Mesenchymal stem cell (in vitro differentiated cells and primary cell): Measurements from ENCODE around the gene PFKFB4.
A peak's percentile ranks its signal among the peaks of the same experiment; 100 is the strongest.

Source experiments
- DNase-seq: peaks from one replicate; pipeline ENCODE4 v3.0.0-alpha.2; 2013
- H2AFZ ChIP-seq: one replicate; pipeline ENCODE4 v1.6.1; 2013; ENCODE audit warnings: low read depth, mild to moderate bottlenecking, control low read depth, inconsistent platforms, low read length, moderate library complexity
- H2AK5ac ChIP-seq: 2 replicates; pipeline ENCODE4 v1.6.1; 2013; ENCODE audit warnings: low read length, moderate library complexity, mild to moderate bottlenecking, inconsistent platforms; ENCODE audit not compliant: severe bottlenecking
- H2BK120ac ChIP-seq: one replicate; pipeline ENCODE4 v1.6.1; 2013; ENCODE audit warnings: low read depth, mild to moderate bottlenecking, inconsistent platforms, low read length, moderate library complexity
- H2BK12ac ChIP-seq, 2 experiments: one replicate each; pipeline ENCODE4 v1.6.1; 2013; ENCODE audit warnings: inconsistent platforms in 2 of 2, low read length in 2 of 2, mild to moderate bottlenecking in 2 of 2, moderate library complexity in 2 of 2, control low read depth in 1 of 2
- H2BK15ac ChIP-seq: one replicate; pipeline ENCODE4 v1.6.1; 2013; ENCODE audit warnings: mild to moderate bottlenecking, low read depth, inconsistent platforms; ENCODE audit not compliant: poor library complexity, severe bottlenecking
- H2BK5ac ChIP-seq: 2 replicates; pipeline ENCODE4 v1.6.1; 2013; ENCODE audit warnings: low read depth, mild to moderate bottlenecking, low read length, control low read depth, inconsistent platforms; ENCODE audit not compliant: poor library complexity, severe bottlenecking
- H3K14ac ChIP-seq, 2 experiments: one replicate each; pipeline ENCODE4 v1.6.1; 2013; ENCODE audit warnings: inconsistent platforms in 2 of 2, low read length in 2 of 2, control low read depth in 1 of 2, mild to moderate bottlenecking in 1 of 2, moderate library complexity in 1 of 2
- H3K18ac ChIP-seq, 2 experiments: one replicate each; pipeline ENCODE4 v1.6.1; 2013; ENCODE audit warnings: inconsistent platforms in 2 of 2, low read length in 2 of 2, control low read depth in 1 of 2, low read depth in 1 of 2, mild to moderate bottlenecking in 1 of 2
- H3K23ac ChIP-seq, 2 experiments: one replicate each; pipeline ENCODE4 v1.6.1; 2013; ENCODE audit warnings: inconsistent platforms in 2 of 2, low read length in 2 of 2, mild to moderate bottlenecking in 2 of 2, moderate library complexity in 2 of 2, control low read depth in 1 of 2
- H3K27ac ChIP-seq: 2 replicates; pipeline ENCODE4 v1.5.1; 2013; ENCODE audit warnings: mild to moderate bottlenecking, moderate library complexity, low read length, control low read depth, inconsistent platforms; ENCODE audit not compliant: poor library complexity, severe bottlenecking
- H3K27me3 ChIP-seq, 2 experiments: 2 replicates each; pipeline versions ENCODE4 v1.6.1 to v1.7.0; 2013; ENCODE audit warnings: low read length in 2 of 2, mild to moderate bottlenecking in 2 of 2, moderate library complexity in 2 of 2, control low read depth in 1 of 2, inconsistent platforms in 1 of 2; ENCODE audit not compliant: control insufficient read depth in 1 of 2, insufficient read depth in 1 of 2
- H3K36me3 ChIP-seq, 2 experiments: 2 replicates each; pipeline versions ENCODE4 v1.6.1 to v1.7.0; 2013; ENCODE audit warnings: low read length in 2 of 2, control low read depth in 1 of 2, inconsistent platforms in 1 of 2, low read depth in 1 of 2, mild to moderate bottlenecking in 1 of 2; ENCODE audit not compliant: insufficient read depth in 2 of 2, control insufficient read depth in 1 of 2
- H3K4ac ChIP-seq, 2 experiments: one replicate each; pipeline ENCODE4 v1.6.1; 2013; ENCODE audit warnings: inconsistent platforms in 2 of 2, low read length in 2 of 2, mild to moderate bottlenecking in 2 of 2, moderate library complexity in 2 of 2, control low read depth in 1 of 2, low read depth in 1 of 2
- H3K4me1 ChIP-seq: 2 replicates; pipeline ENCODE4 v1.6.1; 2013; ENCODE audit warnings: low read depth, low read length, control low read depth; ENCODE audit not compliant: control insufficient read depth, insufficient read depth
- H3K4me2 ChIP-seq: 2 replicates; pipeline ENCODE4 v1.6.1; 2013; ENCODE audit warnings: low read length, mild to moderate bottlenecking, inconsistent platforms; ENCODE audit not compliant: poor library complexity, severe bottlenecking
- H3K4me3 ChIP-seq, 2 experiments: 2 replicates each; pipeline versions ENCODE4 v1.5.1 to v1.7.0; 2013; ENCODE audit warnings: low read length in 2 of 2, mild to moderate bottlenecking in 2 of 2, control low read depth in 1 of 2, low read depth in 1 of 2; ENCODE audit not compliant: insufficient read depth in 1 of 2
- H3K79me1 ChIP-seq: replicated peaks from 2 replicates; pipeline ENCODE4 v1.6.1; 2013; ENCODE audit warnings: mild to moderate bottlenecking, control low read depth, low read length, inconsistent platforms; ENCODE audit not compliant: poor library complexity, severe bottlenecking
- H3K9ac ChIP-seq: 2 replicates; pipeline ENCODE4 v1.7.0; 2013; ENCODE audit warnings: mild to moderate bottlenecking, low read length, moderate library complexity
- H3K9me3 ChIP-seq: 2 replicates; pipeline ENCODE4 v1.7.0; 2013; ENCODE audit warnings: mild to moderate bottlenecking, low read length; ENCODE audit not compliant: control insufficient read depth
- H4K8ac ChIP-seq: one replicate; pipeline ENCODE4 v1.6.1; 2013; ENCODE audit warnings: inconsistent platforms, mild to moderate bottlenecking, low read length, moderate library complexity
- H4K91ac ChIP-seq: one replicate; pipeline ENCODE4 v1.6.1; 2013; ENCODE audit warnings: mild to moderate bottlenecking, low read length, inconsistent platforms
- WGBS: methylation state at CpG from one replicate; pipeline ENCODE4 v1.1.7; 2013; ENCODE audit warnings: mixed read lengths; 5-methylcytosine and 5-hydroxymethylcytosine counted together

Gene PFKFB4

GRCh38 chr3:48569400-48569799, 12.8 kb upstream of the PFKFB4 start:
- H4K8ac ChIP-seq, result no peak overlapping the region
- no peaks in the 10 kb centered on the region for H3K9me3 ChIP-seq
- WGBS, result 98% methylated on average over 10 of the region's 10 CpGs

DNA sequence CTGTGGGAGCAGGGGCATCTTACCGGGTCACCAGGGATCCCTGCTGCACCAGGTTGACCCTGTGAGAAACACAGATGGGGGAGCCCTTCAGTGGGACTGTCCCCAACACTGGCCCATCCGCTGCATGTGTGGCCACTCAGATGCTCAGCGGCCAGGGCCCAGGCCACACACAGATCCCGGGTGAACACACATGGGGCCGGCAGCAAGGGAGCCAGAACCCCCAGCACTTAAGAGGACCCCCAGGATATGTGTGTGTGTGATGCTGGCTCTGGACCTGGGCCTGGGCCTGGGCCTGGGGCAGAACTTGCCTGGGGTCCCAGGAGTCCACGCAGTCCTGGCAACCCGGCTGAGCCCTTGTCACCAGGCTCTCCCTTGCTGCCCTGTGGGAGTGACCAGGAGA, 11.9 kb upstream of the PFKFB4 start:
- no peak overlapping the region for H2BK15ac ChIP-seq
- no peak overlapping the region for H3K23ac ChIP-seq
- H3K27me3 ChIP-seq, result no peaks in the 10 kb centered on the region
- H3K9me3 ChIP-seq, result no peaks in the 10 kb centered on the region
- no peak overlapping the region for H3K14ac ChIP-seq
- no peak overlapping the region for H3K4me3 ChIP-seq
- H3K4me2 ChIP-seq, result no peak overlapping the region
- no peak overlapping the region for H3K4ac ChIP-seq
- H3K9ac ChIP-seq, result no peak overlapping the region
- peak overlapping the region; percentile 21 for H4K91ac ChIP-seq
- H3K27ac ChIP-seq, result no peak overlapping the region
- no peak overlapping the region for H3K18ac ChIP-seq
- no peak overlapping the region for H2BK5ac ChIP-seq
- no peak overlapping the region for H2AFZ ChIP-seq
- H2BK12ac ChIP-seq, result no peak overlapping the region
- peaks cover 25% of the 10 kb centered on the region for H3K79me1 ChIP-seq
- H3K36me3 ChIP-seq, result peaks cover 0 to 91% of the 10 kb centered on the region in 2 experiments
- no peak for DNase-seq
- H2BK120ac ChIP-seq, result no peak overlapping the region
- 98% methylated on average over 7 of the region's 7 CpGs for WGBS
- peaks cover 52% of the 10 kb centered on the region for H3K4me1 ChIP-seq
- no peak overlapping the region for H2AK5ac ChIP-seq
- H4K8ac ChIP-seq, result no peak overlapping the region

More at GRCh38 chr3:48569400-48569799, 12.8 kb upstream of the PFKFB4 start:
- Histone ChIP-seq H3K23ac (no peak overlapping the region), H3K4me1 (peaks cover 49% of the 10 kb centered on the region), H3K4me2 (no peak overlapping the region), H3K18ac (no peak overlapping the region), H2BK12ac (no peak overlapping the region), H2BK120ac (no peak overlapping the region), H3K27me3 (no peaks in the 10 kb centered on the region), H3K36me3 (peaks cover 0 to 98% of the 10 kb centered on the region in 2 experiments), H3K4ac (no peak overlapping the region), H3K14ac (no peak overlapping the region), H2BK15ac (no peak overlapping the region), H3K27ac (no peak overlapping the region), H4K91ac (no peak overlapping the region), H2AK5ac (peak overlapping the region; percentile 30), H3K79me1 (peaks cover 33% of the 10 kb centered on the region), H3K9ac (no peak overlapping the region), H3K4me3 (no peak overlapping the region), H2AFZ (no peak overlapping the region), H2BK5ac (no peak overlapping the region)
- DNase-seq, result no peak

DNA sequence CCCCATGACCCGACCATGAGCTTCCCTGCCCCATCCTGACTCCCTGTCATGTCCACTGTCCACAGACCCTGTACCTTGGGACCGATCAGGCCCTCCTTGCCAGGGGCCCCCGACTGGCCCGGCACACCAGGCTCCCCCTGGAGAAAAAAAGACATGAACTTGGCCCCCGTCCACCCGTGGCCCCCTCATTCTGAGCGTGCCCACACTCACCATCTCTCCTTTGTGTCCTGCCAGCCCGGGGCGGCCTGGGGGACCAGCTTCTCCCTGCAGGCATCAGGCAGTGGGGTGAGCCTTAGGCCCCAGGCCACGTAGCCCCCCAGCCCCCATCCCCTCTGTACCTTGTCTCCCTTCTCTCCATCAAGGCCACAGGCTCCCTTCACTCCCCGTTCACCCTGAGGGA, 10.9 kb upstream of the PFKFB4 start:
- H2BK15ac ChIP-seq, result no peak overlapping the region
- no peak overlapping the region for H3K23ac ChIP-seq
- no peak overlapping the region for H3K4ac ChIP-seq
- H3K18ac ChIP-seq, result no peak overlapping the region
- no peak overlapping the region for H3K9ac ChIP-seq
- no peak overlapping the region for H3K4me3 ChIP-seq
- WGBS, result 97% methylated on average over 11 of the region's 11 CpGs
- no peak overlapping the region for H2BK5ac ChIP-seq
- no peak for DNase-seq
- H4K8ac ChIP-seq, result no peak overlapping the region
- no peak overlapping the region for H3K14ac ChIP-seq
- H3K4me1 ChIP-seq, result peaks cover 54% of the 10 kb centered on the region
- no peak overlapping the region for H3K4me2 ChIP-seq
- no peaks in the 10 kb centered on the region for H3K9me3 ChIP-seq
- H3K79me1 ChIP-seq, result peaks cover 19% of the 10 kb centered on the region
- H2AK5ac ChIP-seq, result no peak overlapping the region
- no peak overlapping the region for H2AFZ ChIP-seq
- H3K27me3 ChIP-seq, result no peaks in the 10 kb centered on the region
- no peak overlapping the region for H4K91ac ChIP-seq
- H2BK12ac ChIP-seq, result no peak overlapping the region
- H3K36me3 ChIP-seq, result peaks cover 0 to 87% of the 10 kb centered on the region in 2 experiments
- H2BK120ac ChIP-seq, result no peak overlapping the region
- no peak overlapping the region for H3K27ac ChIP-seq

DNA sequence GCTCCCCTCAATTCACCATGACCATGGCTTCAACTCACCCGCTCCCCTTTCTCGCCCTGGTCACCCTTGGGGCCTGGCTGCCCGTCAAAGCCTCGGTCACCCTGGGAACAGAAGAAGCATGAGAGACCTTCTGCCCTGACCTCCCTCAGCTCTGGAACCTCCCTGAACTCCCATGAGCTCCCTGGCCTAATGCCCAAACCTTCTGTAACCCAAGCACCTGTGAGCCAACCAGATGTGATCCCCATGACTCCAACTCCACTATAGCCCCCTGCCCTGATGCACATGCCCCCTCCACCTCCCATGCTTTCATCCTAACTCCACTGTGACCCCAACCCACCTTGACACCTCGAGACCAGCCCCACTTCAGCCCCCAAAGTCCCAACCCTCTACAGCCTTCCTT, 10.5 kb upstream of the PFKFB4 start:
- no peak overlapping the region for H4K91ac ChIP-seq
- H2AFZ ChIP-seq, result no peak overlapping the region
- H3K4me2 ChIP-seq, result no peak overlapping the region
- no peak overlapping the region for H3K14ac ChIP-seq
- no peaks in the 10 kb centered on the region for H3K9me3 ChIP-seq
- no peak overlapping the region for H2BK120ac ChIP-seq
- H3K27ac ChIP-seq, result no peak overlapping the region
- no peak overlapping the region for H3K18ac ChIP-seq
- no peak overlapping the region for H2BK12ac ChIP-seq
- no peaks in the 10 kb centered on the region for H3K27me3 ChIP-seq
- no peak overlapping the region for H4K8ac ChIP-seq
- no peak overlapping the region for H3K23ac ChIP-seq
- H3K9ac ChIP-seq, result no peak overlapping the region
- H3K4ac ChIP-seq, result no peak overlapping the region
- H3K79me1 ChIP-seq, result peaks cover 19% of the 10 kb centered on the region
- H3K4me1 ChIP-seq, result peaks cover 55% of the 10 kb centered on the region
- H3K36me3 ChIP-seq, result peaks cover 0 to 87% of the 10 kb centered on the region in 2 experiments
- H2AK5ac ChIP-seq, result no peak overlapping the region
- no peak for DNase-seq
- WGBS, result 85% methylated on average over 5 of the region's 5 CpGs
- no peak overlapping the region for H2BK5ac ChIP-seq
- peak overlapping the region; percentile 49 for H2BK15ac ChIP-seq
- H3K4me3 ChIP-seq, result no peak overlapping the region
